Astrocyte of the spinal cord (primary cell): ENCODE data around the gene SH3PXD2B.

Source experiments
- DNase-seq: peaks from one replicate; pipeline ENCODE4 v3.0.0; 2011; ENCODE audit warnings: low read depth, low spot score
- H3K4me3 ChIP-seq: 2 replicates; pipeline ENCODE4 v1.5.1; 2011; ENCODE audit warnings: low read depth, mild to moderate bottlenecking, low read length, moderate library complexity
- CTCF ChIP-seq: IDR thresholded peaks from 2 replicates; pipeline ENCODE4 v1.5.1; 2012; ENCODE audit warnings: low read depth, mild to moderate bottlenecking, low read length, inconsistent platforms
- in situ Hi-C: cut with HindIII; loops from 2 replicates; pipeline ENCODE4 v1.10.0; 2017; ENCODE audit warnings: low sequenced_read_pairs

Gene SH3PXD2B

GRCh38 chr5:172486451-172486850 is 32.1 kb upstream of the SH3PXD2B start:
- in situ Hi-C loops, result no loop called here
- no peak for DNase-seq
- no peak for TF ChIP-seq CTCF
- no peak overlapping the region for H3K4me3 ChIP-seq

GRCh38 chr5:172485511-172486202 is 31.3 kb upstream of the SH3PXD2B start:
- DNase-seq, result no peak
- in situ Hi-C loops, result no loop called here
- H3K4me3 ChIP-seq, result no peak overlapping the region
- TF ChIP-seq CTCF, result no peak

- DNase-seq, result no peak
- TF ChIP-seq CTCF, result no peak
- H3K4me3 ChIP-seq, result no peak overlapping the region
- in situ Hi-C loops, result no loop called here
These were observed 30.3 kb upstream of the SH3PXD2B start for GRCh38 chr5:172484664-172485063.

- no peak for TF ChIP-seq CTCF
- in situ Hi-C loops, result no loop called here
- H3K4me3 ChIP-seq, result no peak overlapping the region
- no peak for DNase-seq
These were observed 28.1 kb upstream of the SH3PXD2B start for GRCh38 chr5:172482156-172483020.

- no peak overlapping the region for H3K4me3 ChIP-seq
- in situ Hi-C loops, result no loop called here
- no peak for DNase-seq
- TF ChIP-seq CTCF, result no peak
These were observed 26.9 kb upstream of the SH3PXD2B start for GRCh38 chr5:172481011-172481800.

GRCh38 chr5:172479784-172480115 is 25.4 kb upstream of the SH3PXD2B start:
- TF ChIP-seq CTCF, result no peak
- DNase-seq, result no peak
- H3K4me3 ChIP-seq, result no peak overlapping the region
- in situ Hi-C loops, result no loop called here
